Measurements from ENCODE around the gene MAP4K2.

Gene MAP4K2

DNA sequence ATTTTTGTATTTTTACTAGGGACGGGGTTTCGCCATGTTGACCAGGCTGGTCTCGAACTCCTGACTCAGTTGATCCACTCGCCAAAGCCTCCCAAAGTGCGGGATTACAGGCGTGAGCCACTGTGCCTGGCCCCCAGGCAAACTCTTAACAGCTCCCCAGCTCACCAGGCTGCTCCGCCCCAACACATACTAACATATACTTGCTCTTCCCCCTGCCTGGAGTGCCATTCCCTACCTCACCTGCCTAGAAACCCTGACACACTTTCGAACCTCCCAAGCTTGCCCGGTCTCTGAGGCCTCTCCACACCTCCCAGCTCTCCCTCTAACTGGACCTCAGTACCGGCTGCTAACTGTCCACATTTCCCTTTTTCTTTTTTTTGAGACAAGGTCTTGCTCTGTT lies 8.5 kb downstream of the MAP4K2 start:
- DNase-seq (ENCODE audit: extremely low read depth in 1 of 2, low read depth in 1 of 2): no peak

GRCh38 chr11:64793271-64794160 lies 9.5 kb downstream of the MAP4K2 start:
- DNase-seq (ENCODE audit: extremely low read depth in 1 of 2, low read depth in 1 of 2): no peak

GRCh38 chr11:64792482-64792881 lies 10.5 kb downstream of the MAP4K2 start:
- no peak for DNase-seq (ENCODE audit: extremely low read depth in 1 of 2, low read depth in 1 of 2)

GRCh38 chr11:64791781-64792291 lies 11.2 kb downstream of the MAP4K2 start:
- DNase-seq (ENCODE audit: extremely low read depth in 1 of 2, low read depth in 1 of 2): no peak

DNA sequence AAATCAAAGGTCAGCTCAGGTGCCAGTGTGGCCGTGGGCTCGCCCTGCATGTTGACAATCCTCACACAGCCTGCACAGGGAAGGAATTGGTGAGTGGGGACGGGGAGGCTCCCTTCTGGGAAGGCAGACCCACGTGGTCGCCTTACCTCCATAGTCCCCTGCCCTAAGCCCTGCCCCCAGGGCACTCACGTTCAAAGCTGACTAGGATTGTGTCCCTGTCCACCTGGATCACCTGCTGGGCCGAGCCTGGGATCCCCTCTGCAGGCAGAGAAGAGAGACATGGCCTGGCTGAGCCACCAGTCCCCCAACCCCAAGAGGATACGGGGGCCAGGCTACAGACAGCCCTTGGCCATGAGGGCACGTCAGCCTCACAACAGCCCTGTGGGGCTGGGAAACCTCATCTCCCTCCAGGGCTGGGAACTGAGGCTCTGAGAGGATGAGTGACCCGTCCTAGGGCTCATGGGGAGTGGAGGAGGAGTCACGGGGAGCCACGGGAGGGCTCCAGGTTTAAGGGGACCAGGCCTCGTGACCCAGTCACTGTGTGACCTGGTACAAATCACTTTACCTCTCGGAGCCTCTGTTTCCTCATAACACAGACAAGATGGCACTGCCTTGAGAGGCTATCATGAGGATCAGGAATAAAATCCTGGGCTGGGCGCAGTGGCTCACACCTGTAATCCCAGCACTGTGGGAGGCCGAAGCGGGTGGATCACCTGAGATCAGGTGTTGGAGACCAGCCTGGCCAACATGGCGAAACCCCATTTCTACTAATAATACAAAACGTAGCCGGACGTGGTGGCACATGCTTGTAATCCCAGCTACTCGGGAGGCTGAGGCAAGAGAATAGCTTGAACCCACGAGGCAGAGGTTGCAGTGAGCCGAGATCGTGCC lies 12.6 kb downstream of the MAP4K2 start:
- DNase-seq (ENCODE audit: extremely low read depth in 1 of 2, low read depth in 1 of 2): no peak

GRCh38 chr11:64789331-64790204 lies 13.4 kb downstream of the MAP4K2 start:
- DNase-seq (ENCODE audit: extremely low read depth in 1 of 2, low read depth in 1 of 2): no peak

DNA sequence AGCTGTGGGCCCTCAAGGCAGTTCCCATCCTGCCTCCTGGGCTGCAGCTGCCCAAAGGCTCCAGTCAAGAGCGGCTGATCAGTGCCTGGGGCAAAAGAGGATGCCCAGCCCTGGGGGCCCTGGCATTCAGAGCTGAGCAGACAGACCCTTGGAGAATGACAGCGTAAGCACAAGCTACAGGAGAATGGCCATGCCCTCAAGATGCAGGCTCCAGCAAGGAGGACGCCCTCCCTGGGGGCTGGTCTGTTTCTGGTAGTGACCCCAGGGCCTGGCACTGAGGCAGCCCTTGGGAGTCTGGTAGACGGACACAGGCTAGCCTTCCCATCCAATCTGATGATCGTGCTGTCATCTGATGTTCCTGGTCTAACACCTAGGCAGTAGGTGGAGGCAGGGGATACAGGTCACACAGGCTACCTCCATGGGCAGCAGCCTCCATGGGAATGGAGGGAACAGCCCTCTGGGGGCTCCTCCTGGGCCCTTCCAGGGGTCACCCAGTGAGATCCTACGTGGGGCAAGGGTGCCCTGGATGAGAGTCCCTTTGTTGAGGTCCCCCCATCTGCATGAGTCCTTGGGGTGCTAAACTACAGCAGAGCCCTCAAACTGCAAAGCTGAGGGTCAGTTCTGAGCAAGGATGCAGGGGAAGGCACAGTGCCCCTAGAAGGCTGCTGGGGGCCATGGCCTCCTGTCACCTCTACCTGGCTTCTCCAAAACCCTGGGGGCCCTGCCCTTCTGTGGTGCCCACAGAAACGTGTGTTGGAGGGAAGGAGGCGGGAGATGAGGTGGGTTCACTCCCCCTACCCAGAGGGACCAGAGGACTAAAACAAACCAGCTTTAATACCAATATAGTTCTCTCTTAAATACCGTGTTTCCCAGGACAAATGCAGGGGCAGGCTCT lies 14.4 kb downstream of the MAP4K2 start:
- DNase-seq (ENCODE audit: extremely low read depth in 1 of 2, low read depth in 1 of 2): no peak

GRCh38 chr11:64787526-64788320 lies 15.3 kb downstream of the MAP4K2 start:
- no peak for DNase-seq (ENCODE audit: extremely low read depth in 1 of 2, low read depth in 1 of 2)

GRCh38 chr11:64786308-64786707 lies 16.7 kb downstream of the MAP4K2 start:
- no peak for DNase-seq (ENCODE audit: extremely low read depth in 1 of 2, low read depth in 1 of 2)

- DNase-seq (ENCODE audit: extremely low read depth in 1 of 2, low read depth in 1 of 2): no peak
Observed at GRCh38 chr11:64784813-64785581, 18.0 kb downstream of the MAP4K2 start.

DNA sequence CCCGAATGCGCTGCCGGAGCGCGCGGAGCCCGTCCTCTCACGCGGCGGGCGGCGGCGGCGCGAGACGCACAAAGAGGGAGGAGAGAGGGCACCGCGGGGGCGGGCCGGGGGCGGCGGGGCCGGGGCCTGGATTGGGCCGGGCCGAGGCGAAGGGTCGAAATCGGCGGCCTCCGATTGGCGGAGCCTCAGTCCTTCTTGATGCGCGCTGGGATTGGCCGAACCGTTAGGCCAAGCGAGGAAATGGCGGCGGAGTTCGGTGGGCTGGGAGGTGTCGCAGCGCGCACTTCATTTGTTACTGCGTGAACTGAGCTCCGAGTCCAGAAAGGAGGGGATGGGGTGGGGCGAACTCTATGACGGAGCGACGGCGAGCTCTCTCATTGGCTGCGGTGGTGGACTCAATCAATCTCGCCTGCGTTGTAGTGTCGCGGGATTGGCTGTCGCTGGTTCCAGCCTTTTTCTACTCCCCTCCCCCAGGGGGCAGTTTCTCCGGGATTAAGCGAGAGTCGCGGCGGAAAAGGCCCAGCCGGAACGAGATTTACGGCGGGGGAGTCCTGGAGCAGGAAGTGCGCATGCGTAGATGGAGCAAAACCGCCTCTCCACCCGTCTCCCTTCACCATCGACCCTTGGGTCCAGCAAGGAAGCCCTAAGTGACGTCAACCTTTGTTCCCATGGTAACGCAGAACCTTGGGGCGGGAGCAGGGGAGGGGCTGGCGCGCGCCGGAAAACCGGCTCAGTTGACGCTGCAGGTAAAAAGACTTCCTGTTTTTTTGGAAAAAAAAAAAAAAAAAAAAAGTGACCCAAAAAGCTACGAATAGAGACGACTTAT lies 24.3 kb downstream of the MAP4K2 start, which contains the start of gene SF1:
SF1 (minus strand) TSS at position 70 of the 826 bp plus-strand sequence. CDS start 150 bp downstream, outside the sequence.
- peak; percentile 98 to 99 for DNase-seq (ENCODE audit: extremely low read depth in 1 of 2, low read depth in 1 of 2)

DNA sequence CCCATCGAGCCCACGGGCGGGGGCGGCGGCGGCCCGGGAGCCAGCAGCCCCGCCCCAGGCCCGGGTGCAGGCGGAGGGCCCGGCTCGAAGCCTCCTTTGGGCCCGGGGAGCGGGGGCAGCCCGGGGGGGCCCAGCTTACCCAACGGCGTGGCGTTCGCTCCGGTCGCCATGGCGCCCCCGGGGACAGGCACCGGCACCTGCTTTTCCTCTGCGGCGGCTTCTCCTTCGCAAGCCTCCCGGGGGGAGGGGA lies 24.9 kb downstream of the MAP4K2 start:
- no peak for DNase-seq (ENCODE audit: extremely low read depth in 1 of 2, low read depth in 1 of 2)

- DNase-seq (ENCODE audit: extremely low read depth in 1 of 2, low read depth in 1 of 2): peak; percentile 55 to 58
Observed at GRCh38 chr11:64777449-64778222, 25.4 kb downstream of the MAP4K2 start.

DNA sequence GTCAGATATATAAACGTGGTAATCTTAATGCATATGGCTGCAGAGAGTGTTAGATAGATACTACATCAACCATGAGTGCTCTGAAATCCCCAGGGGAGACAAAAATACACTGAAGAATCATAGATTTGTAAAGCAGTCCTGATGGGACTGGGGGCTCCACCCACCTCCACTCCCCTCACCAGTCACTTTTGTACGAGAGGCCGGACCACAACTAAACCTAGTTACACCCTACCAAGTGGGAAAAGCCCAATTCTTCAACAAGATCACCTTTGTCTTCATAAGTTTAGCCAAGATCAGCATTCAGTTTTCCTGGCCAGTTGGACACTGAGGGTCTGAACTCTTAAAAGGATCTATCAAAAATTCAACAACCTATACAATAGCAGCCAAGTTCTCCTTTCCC lies 26.1 kb downstream of the MAP4K2 start:
- DNase-seq (ENCODE audit: extremely low read depth in 1 of 2, low read depth in 1 of 2): no peak

GRCh38 chr11:64776425-64776824 lies 26.6 kb downstream of the MAP4K2 start:
- DNase-seq (ENCODE audit: extremely low read depth in 1 of 2, low read depth in 1 of 2): no peak

DNA sequence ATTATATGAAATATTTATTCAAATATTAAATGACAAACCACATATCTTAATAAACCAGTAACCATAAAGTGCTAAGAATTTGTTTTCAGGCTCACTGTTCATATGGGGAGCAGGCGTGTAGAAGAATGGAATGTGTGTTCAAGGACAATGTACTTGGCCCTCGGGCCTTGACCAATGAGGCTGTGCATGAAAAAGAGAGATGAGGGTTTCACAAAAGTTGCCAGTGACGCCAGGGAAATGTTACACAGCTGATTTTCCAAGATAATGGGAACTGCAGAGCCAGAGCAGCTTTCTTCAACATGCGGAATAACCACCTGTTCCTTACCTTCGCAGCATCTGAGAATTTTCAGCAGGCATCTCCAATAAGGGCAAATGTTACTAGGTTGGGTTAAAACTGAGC lies 28.9 kb downstream of the MAP4K2 start:
- no peak for DNase-seq (ENCODE audit: extremely low read depth in 1 of 2, low read depth in 1 of 2)

Data from stimulated activated CD8-positive, alpha-beta memory T cell treated with anti-CD3 and anti-CD28 coated beads, Interleukin-7, amount 100 ng/mL, for 48 hours (primary cell).